ENCODE measurements around the gene MXRA8. TPM values are rescaled to one million over a fixed set of nuclear protein-coding genes. Genes with fewer than 3 reads are reported as not detected.

MXRA8 gene
- total and polyA plus RNA-seq, 4 donors = 40.6 to 212 (median 77.2) TPM

- under 1% methylated on average over 40 of the region's 41 CpGs for WGBS (ENCODE audit: insufficient coverage)
- Histone ChIP-seq H3K4me3 (ENCODE audit: low read depth, low read length) (peak overlapping the region; percentile 52), H3K36me3 (ENCODE audit: control insufficient read depth, insufficient read depth, low read length) (peaks cover 79% of the 10 kb centered on the region), H3K4me1 (ENCODE audit: control insufficient read depth, insufficient read depth, low read length) (peaks cover 36% of the 10 kb centered on the region), H3K27me3 (ENCODE audit: control insufficient read depth, insufficient read depth, low read length) (no peaks in the 10 kb centered on the region), H3K9me3 (ENCODE audit: control insufficient read depth, insufficient read depth, low read length) (no peaks in the 10 kb centered on the region), H3K27ac (ENCODE audit: low read depth, low read length) (no peak overlapping the region)
- DNase-seq (ENCODE audit: low read depth in 4 of 6, low spot score in 6 of 6) = no peak
Observed at GRCh38 chr1:1324084-1324523, 34.3 kb downstream of the MXRA8 start.

GRCh38 chr1:1322952-1323351 lies 35.4 kb downstream of the MXRA8 start:
- no peak for DNase-seq (ENCODE audit: low read depth in 4 of 6, low spot score in 6 of 6)
- 92% methylated on average over 10 of the region's 10 CpGs for WGBS (ENCODE audit: insufficient coverage)
- Histone ChIP-seq H3K36me3 (ENCODE audit: control insufficient read depth, insufficient read depth, low read length) (peaks cover 79% of the 10 kb centered on the region), H3K27me3 (ENCODE audit: control insufficient read depth, insufficient read depth, low read length) (no peaks in the 10 kb centered on the region), H3K4me1 (ENCODE audit: control insufficient read depth, insufficient read depth, low read length) (peaks cover 36% of the 10 kb centered on the region), H3K9me3 (ENCODE audit: control insufficient read depth, insufficient read depth, low read length) (no peaks in the 10 kb centered on the region), H3K4me3 (ENCODE audit: low read depth, low read length) (no peak overlapping the region), H3K27ac (ENCODE audit: low read depth, low read length) (no peak overlapping the region)

GRCh38 chr1:1322418-1322817 lies 35.9 kb downstream of the MXRA8 start:
- no peaks in the 10 kb centered on the region for H3K9me3 ChIP-seq (ENCODE audit: control insufficient read depth, insufficient read depth, low read length)
- H3K27ac ChIP-seq (ENCODE audit: low read depth, low read length) = no peak overlapping the region
- H3K4me3 ChIP-seq (ENCODE audit: low read depth, low read length) = no peak overlapping the region
- H3K27me3 ChIP-seq (ENCODE audit: control insufficient read depth, insufficient read depth, low read length) = no peaks in the 10 kb centered on the region
- 84% methylated on average over 4 of the region's 14 CpGs for WGBS (ENCODE audit: insufficient coverage)
- peaks cover 78% of the 10 kb centered on the region for H3K36me3 ChIP-seq (ENCODE audit: control insufficient read depth, insufficient read depth, low read length)
- DNase-seq (ENCODE audit: low read depth in 4 of 6, low spot score in 6 of 6) = no peak
- H3K4me1 ChIP-seq (ENCODE audit: control insufficient read depth, insufficient read depth, low read length) = peaks cover 36% of the 10 kb centered on the region

- peaks cover 77% of the 10 kb centered on the region for H3K36me3 ChIP-seq (ENCODE audit: control insufficient read depth, insufficient read depth, low read length)
- H3K4me3 ChIP-seq (ENCODE audit: low read depth, low read length) = no peak overlapping the region
- no peak for DNase-seq (ENCODE audit: low read depth in 4 of 6, low spot score in 6 of 6)
- H3K9me3 ChIP-seq (ENCODE audit: control insufficient read depth, insufficient read depth, low read length) = no peaks in the 10 kb centered on the region
- no peaks in the 10 kb centered on the region for H3K27me3 ChIP-seq (ENCODE audit: control insufficient read depth, insufficient read depth, low read length)
- H3K4me1 ChIP-seq (ENCODE audit: control insufficient read depth, insufficient read depth, low read length) = peaks cover 34% of the 10 kb centered on the region
- no peak overlapping the region for H3K27ac ChIP-seq (ENCODE audit: low read depth, low read length)
- WGBS (ENCODE audit: insufficient coverage) = 95% methylated on average over 7 of the region's 8 CpGs
Observed at GRCh38 chr1:1321477-1321876, 36.9 kb downstream of the MXRA8 start.

GRCh38 chr1:1320666-1321448 lies 37.5 kb downstream of the MXRA8 start:
- H3K9me3 ChIP-seq (ENCODE audit: control insufficient read depth, insufficient read depth, low read length) = no peaks in the 10 kb centered on the region
- 90% methylated on average over 23 of the region's 23 CpGs for WGBS (ENCODE audit: insufficient coverage)
- peaks cover 74% of the 10 kb centered on the region for H3K36me3 ChIP-seq (ENCODE audit: control insufficient read depth, insufficient read depth, low read length)
- no peak overlapping the region for H3K4me3 ChIP-seq (ENCODE audit: low read depth, low read length)
- H3K4me1 ChIP-seq (ENCODE audit: control insufficient read depth, insufficient read depth, low read length) = peaks cover 28% of the 10 kb centered on the region
- no peak overlapping the region for H3K27ac ChIP-seq (ENCODE audit: low read depth, low read length)
- H3K27me3 ChIP-seq (ENCODE audit: control insufficient read depth, insufficient read depth, low read length) = no peaks in the 10 kb centered on the region
- DNase-seq (ENCODE audit: low read depth in 4 of 6, low spot score in 6 of 6) = no peak

- H3K27ac ChIP-seq (ENCODE audit: low read depth, low read length) = no peak overlapping the region
- H3K36me3 ChIP-seq (ENCODE audit: control insufficient read depth, insufficient read depth, low read length) = peaks cover 75% of the 10 kb centered on the region
- H3K27me3 ChIP-seq (ENCODE audit: control insufficient read depth, insufficient read depth, low read length) = no peaks in the 10 kb centered on the region
- no peak for DNase-seq (ENCODE audit: low read depth in 4 of 6, low spot score in 6 of 6)
- no peaks in the 10 kb centered on the region for H3K9me3 ChIP-seq (ENCODE audit: control insufficient read depth, insufficient read depth, low read length)
- WGBS (ENCODE audit: insufficient coverage) = 90% methylated on average over 13 of the region's 13 CpGs
- peaks cover 17% of the 10 kb centered on the region for H3K4me1 ChIP-seq (ENCODE audit: control insufficient read depth, insufficient read depth, low read length)
- H3K4me3 ChIP-seq (ENCODE audit: low read depth, low read length) = no peak overlapping the region
Observed at GRCh38 chr1:1319646-1319941, 38.8 kb downstream of the MXRA8 start.

GRCh38 chr1:1318777-1319645 lies 39.3 kb downstream of the MXRA8 start:
- peaks cover 17% of the 10 kb centered on the region for H3K4me1 ChIP-seq (ENCODE audit: control insufficient read depth, insufficient read depth, low read length)
- WGBS (ENCODE audit: insufficient coverage) = 93% methylated on average over 34 of the region's 36 CpGs
- H3K36me3 ChIP-seq (ENCODE audit: control insufficient read depth, insufficient read depth, low read length) = peaks cover 81% of the 10 kb centered on the region
- H3K27me3 ChIP-seq (ENCODE audit: control insufficient read depth, insufficient read depth, low read length) = no peaks in the 10 kb centered on the region
- no peak overlapping the region for H3K4me3 ChIP-seq (ENCODE audit: low read depth, low read length)
- H3K27ac ChIP-seq (ENCODE audit: low read depth, low read length) = no peak overlapping the region
- H3K9me3 ChIP-seq (ENCODE audit: control insufficient read depth, insufficient read depth, low read length) = no peaks in the 10 kb centered on the region
- DNase-seq (ENCODE audit: low read depth in 4 of 6, low spot score in 6 of 6) = no peak

GRCh38 chr1:1318131-1318652 lies 40.2 kb downstream of the MXRA8 start:
- 62% methylated on average over 3 of the region's 9 CpGs for WGBS (ENCODE audit: insufficient coverage)
- Histone ChIP-seq H3K27ac (ENCODE audit: low read depth, low read length) (no peak overlapping the region), H3K4me3 (ENCODE audit: low read depth, low read length) (no peak overlapping the region), H3K9me3 (ENCODE audit: control insufficient read depth, insufficient read depth, low read length) (no peaks in the 10 kb centered on the region), H3K27me3 (ENCODE audit: control insufficient read depth, insufficient read depth, low read length) (no peaks in the 10 kb centered on the region), H3K4me1 (ENCODE audit: control insufficient read depth, insufficient read depth, low read length) (peaks cover 12% of the 10 kb centered on the region), H3K36me3 (ENCODE audit: control insufficient read depth, insufficient read depth, low read length) (peaks cover 88% of the 10 kb centered on the region)
- peak in 1 of 6 donors; percentile 27 for DNase-seq (ENCODE audit: low read depth in 4 of 6, low spot score in 6 of 6)

- WGBS (ENCODE audit: insufficient coverage) = 92% methylated on average over 5 of the region's 6 CpGs
- Histone ChIP-seq H3K9me3 (ENCODE audit: control insufficient read depth, insufficient read depth, low read length) (no peaks in the 10 kb centered on the region), H3K27ac (ENCODE audit: low read depth, low read length) (no peak overlapping the region), H3K4me3 (ENCODE audit: low read depth, low read length) (no peak overlapping the region), H3K27me3 (ENCODE audit: control insufficient read depth, insufficient read depth, low read length) (no peaks in the 10 kb centered on the region), H3K4me1 (ENCODE audit: control insufficient read depth, insufficient read depth, low read length) (peaks cover 7% of the 10 kb centered on the region), H3K36me3 (ENCODE audit: control insufficient read depth, insufficient read depth, low read length) (peaks cover 90% of the 10 kb centered on the region)
- DNase-seq (ENCODE audit: low read depth in 4 of 6, low spot score in 6 of 6) = no peak
Observed at GRCh38 chr1:1317420-1317819, 40.9 kb downstream of the MXRA8 start.

All from spinal cord (tissue), 10 donors.